GM21515 (cell line): Measurements from ENCODE around the gene DAZAP2.
A peak's percentile ranks its signal among the peaks of the same experiment; 100 is the strongest.
"Not testable (repeated sequence)": the region's sequence is repeated elsewhere in the genome, so short reads cannot be mapped to it uniquely, and the experiment has no call there.

ENCODE experiments used
- ATAC-seq: cut with Tn5 transposase; IDR thresholded peaks from one replicate; pipeline ENCODE4 v1.9.1; 2021; ENCODE audit not compliant: unreplicated experiment

The DAZAP2 gene

DNA sequence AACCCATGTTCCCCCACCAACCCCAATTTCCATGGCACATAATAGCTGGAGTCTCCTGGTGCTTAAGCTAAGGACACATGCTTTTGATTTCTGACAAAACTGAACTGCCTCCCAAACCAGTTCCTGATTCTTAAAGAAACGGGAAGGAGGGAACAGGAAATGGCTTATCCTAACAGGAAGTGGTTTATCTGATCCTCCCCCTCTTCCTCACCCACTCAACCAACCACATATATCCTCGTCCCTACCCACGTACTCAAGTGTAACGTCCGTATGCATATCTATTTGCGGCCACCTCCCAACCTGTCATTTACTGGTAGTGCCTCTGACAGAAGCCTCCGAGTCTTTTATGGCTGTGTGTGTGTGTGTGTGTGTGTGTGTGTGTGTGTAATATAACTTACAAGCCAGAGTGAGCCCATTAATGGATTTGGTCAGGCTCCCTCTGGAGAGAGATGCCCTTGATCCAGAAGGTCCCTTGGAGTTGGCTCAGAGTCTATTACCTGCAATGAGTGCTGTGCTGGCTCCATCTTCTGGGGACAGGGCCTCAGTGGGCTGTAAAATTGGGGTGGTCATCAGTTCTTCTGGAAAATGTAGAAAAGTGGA is 7.7 kb downstream of the DAZAP2 start:
- ATAC-seq: no peak

DNA sequence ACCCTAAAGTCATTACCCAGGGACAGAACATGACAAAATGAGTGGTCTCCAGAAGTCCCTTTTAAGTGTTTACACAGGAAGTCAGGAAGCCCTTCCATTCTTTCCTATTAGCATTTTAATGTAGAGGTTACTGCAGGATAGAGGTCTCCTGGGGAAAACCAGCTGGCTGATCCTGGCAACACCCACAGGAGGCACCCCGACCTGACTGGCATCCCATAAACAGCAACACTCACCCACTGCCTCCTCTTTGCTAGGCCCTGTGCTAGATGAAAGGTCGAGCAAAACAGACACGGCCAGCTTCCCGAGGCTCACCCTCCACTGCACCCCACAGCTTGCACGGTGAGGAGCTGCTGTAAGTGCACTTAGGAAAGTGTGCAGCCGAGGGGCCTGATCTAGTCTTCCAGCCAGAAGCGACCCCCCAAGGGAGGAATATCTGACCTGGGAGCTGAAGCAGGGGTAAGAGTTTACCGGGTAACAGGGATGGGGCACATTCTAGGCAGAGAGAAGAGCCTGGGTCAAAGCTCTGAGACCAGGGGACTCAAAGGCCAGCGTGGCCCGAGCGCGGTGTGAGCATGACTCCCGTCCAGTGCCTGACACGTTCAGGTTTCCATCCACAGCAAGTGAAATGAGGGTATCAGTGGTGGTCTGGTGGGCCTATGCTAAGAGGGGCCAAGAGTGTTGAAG is 9.0 kb downstream of the DAZAP2 start:
- ATAC-seq: no peak

DNA sequence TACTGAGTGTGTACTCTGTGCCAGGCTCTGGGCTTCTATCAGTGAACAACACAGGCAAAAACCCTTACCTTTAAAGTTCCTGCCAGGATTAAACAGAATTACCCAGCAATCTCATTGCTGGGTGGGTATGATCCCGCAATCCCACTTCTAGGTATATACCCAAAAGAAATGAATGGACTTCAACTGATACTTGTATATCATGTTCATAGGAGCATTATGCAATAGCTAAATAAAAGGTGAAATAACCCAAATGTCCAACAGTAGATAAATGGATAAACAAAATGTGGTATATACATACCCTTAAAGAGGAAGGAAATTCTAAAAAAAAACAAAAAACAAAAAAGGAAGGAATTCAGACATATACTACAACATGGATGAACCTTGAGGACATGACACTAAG is 14.7 kb downstream of the DAZAP2 start:
- ATAC-seq: no peak

DNA sequence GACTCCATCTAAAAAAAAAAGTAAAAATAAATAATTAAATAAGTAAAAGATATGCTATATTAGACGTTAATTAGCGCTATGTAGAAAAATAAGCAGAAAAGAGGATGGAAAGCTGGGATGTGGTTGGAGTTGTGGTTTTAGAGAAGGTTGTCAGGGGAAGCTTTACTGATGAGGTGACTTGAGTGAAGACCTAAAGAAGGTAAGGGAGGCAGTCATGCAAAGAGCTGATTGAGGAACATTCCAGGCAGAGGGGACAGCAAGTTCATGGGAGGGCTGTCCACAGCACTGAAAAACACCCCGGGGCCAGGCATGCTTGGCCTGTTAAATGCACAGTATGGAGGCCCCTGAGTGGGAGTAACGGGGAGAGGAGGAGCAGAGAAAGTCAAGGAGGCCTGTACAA is 15.9 kb downstream of the DAZAP2 start:
- no peak for ATAC-seq

DNA sequence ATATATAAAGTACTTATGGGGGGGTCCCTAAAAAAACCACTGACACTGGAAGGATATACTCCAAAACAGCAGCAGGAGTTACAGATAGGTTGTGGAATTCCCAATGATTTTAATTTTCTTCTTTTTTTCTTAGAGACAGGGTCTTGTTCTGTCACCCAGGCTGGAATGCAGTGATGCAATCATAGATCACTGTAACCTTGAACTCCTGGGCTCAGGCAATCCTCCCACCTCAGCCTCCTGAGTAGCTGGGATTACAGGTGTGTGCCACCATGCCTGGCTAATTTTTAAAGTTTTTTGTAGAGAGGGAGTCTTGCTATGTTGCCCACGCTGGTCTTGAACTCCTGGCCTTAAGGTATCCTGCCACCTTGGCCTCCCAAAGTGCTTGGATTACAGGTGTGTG is 21.0 kb downstream of the DAZAP2 start:
- not testable (repeated sequence) for ATAC-seq

DNA sequence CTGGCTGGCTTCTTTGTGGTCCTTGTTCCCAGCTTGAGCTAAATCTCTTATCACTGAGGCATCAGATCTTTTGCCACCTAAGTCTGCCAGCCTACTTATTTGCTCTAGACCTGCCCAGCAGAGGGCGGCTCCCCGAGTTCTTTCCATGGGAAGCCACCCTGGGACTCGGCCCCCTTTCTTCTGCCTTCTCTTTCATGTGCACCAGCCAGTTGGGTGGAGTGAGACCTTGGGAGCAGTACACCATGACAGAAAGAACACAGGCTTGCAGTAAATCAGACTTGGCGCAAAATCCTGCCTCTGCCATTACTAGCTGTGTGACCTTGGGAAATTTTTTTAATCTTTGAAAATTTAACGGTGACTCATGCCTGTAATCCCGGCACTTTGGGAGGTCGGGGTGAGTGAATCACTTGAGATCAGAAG is 24.1 kb downstream of the DAZAP2 start:
- ATAC-seq: no peak

DNA sequence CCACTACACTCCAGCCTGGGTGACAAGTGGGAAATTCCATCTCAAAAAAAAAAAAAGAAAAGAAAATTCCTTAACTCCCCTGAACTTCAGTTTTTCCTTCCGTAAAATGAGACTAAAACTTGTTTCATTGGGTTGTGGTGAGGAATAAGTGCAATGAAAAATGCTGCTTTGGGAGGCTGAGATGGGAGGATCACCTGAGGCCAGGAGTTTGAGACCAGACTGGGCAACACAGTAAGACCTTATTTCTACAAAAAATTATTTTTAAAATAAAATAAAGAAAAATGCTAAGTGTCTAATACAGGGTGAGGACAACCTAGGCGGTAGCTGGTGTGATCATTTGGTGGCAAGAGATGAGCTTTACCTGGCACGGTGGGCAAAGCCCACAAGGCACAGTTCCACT is 24.7 kb downstream of the DAZAP2 start:
- no peak for ATAC-seq

DNA sequence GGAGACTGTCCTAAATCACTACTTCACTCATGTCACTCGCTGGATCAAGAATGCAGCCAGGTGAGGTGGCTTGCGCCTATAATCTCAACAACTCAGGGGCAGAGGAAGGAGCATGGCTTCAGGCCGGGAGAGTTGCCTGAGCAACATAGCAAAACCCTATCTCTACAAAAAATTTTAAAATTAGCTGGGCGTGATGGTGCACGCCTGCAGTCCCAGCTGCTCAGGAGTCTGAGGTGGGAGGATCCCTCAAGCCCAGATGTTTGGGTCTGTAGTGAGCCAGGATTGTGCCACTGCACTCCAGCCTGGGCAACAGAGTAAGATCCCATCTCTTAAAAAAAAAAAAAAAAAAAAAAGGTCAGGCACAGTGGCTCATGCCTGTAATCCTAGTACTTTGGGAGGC is 25.7 kb downstream of the DAZAP2 start:
- no peak for ATAC-seq

DNA sequence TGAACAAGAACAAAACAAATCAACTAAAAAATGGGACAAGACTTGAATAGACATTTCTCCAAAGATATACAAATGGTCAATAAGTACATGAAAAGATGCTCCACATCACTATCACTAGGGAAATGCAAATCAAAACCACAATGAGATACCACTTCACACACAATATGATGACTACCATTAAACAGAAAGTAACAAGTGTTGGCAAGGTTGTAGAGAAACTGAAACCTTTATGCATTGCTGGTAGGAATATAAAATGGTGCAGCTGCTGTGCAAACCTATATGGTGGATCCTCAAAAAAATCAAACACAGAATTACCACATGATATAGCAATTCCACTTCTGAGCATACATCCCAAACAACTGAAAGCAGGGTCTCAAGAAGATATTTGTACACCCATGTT is 26.4 kb downstream of the DAZAP2 start:
- no peak for ATAC-seq

DNA sequence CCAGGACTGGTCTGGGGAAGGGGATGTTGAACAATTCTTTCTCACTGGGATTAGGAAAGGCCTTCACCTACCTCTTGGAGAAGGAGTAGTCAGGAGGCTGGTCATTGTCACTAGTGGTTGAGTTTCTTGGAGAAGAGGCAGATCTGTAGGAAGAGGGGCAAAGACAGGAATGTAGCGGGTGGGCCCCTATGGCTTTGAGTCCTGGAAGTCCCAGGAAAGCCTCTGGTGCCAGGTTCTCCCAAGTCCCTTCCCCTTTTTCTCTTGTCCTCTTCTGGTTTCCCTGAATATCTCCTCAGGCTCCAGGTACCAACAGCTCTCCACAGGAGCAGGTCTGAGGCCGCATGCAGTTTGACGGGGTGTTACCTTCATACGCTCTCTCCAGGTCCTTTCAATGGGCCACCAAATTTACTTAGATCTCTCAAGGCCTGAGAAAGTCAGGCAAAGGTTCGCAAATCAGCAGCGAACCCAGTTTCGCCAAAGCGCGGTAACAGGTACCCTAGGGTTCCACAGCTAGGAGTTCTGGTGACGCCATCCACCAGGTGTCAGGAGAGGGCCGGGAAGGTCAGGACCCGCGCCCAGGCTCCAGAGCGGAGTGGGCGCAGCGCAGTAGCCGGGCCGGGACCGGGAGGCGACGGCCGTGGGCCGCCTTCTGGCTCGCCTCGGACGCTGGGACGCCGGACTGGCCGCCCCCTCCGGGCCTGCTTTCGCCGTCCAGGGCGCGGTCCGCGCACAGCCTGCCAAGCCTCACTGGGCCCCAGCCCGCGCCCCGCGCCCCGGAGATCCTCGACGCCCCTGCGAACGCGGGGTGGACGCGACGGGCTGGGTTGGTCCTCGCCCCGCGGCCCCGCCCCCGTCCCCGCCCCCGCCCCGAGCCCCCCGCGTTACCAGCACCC is 30.8 kb downstream of the DAZAP2 start:
- peak; percentile 25 for ATAC-seq

DNA sequence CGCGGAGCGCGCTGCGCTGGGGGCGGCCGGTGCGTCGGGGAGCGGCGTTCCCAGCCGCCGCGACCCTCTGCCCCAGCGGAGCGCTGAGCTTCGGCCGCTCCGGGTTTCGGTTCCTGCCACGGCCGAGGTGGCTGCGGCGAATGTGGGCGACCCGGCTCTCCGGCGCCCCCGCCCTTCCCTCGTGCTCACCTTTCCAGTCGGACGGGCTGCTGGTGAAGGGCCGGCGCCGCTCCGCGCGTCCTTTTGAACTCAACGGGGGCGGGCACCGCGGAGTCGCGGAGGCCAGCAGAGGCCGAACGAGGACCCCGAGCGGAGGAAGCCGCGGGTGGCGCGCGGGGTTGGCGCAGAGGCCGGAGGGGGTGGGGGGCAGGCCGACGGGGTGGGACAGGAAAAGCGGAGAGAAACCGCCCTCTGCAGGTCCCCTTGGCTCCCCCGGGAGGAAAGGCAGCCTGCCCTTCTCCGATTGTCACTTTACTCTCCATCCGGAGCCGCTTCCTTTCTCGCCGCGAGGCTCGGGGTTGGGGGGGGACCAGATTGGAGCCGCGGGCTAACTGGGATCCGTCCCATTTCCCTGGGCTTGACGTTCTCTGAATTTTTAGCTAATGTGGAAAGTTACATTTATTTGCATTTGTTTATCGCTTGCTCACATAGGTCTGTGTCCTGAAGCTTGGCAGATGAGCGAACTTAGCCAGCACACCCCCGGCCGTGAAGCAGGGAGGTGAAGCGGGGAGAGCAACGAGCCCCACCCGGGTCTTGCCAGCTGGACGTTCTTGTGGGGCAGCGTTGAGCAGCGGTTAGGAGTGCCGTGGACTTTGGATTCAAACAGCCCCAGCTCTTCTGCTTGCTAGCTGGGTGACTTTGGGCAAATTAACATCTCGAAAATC is 31.7 kb downstream of the DAZAP2 start, which contains the start of gene SMAGP:
SMAGP (minus strand) TSS at position 349 of the 884 bp plus-strand sequence. CDS start 1,137 bp downstream, outside the sequence.
- ATAC-seq: peak; percentile 66

DNA sequence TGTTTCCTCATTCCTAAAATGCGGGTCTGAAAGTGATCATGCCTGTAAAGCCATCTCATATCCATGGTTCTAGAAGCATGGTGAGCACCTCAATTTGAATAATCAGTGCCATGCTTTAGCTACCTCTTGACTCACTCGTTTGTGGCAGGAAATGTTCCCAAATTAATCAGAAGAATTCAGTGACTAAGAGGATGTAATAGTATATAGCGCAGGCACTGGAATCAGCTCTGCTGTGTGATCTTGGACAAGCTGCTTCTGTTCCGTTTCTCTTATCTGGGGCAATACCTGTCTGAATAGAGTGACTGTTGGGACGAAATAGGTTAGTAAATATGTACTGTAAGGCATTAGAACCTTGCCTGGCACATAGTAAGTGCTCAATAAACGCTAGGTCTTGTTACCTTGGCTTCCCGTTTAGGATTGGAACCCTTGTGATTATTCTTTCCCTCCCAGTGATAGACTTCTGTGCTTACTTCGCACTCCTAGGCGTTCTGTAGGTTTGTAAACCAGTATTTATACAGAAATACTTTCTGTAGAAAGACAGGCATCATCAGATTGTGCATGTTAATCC is 32.4 kb downstream of the DAZAP2 start:
- no peak for ATAC-seq

DNA sequence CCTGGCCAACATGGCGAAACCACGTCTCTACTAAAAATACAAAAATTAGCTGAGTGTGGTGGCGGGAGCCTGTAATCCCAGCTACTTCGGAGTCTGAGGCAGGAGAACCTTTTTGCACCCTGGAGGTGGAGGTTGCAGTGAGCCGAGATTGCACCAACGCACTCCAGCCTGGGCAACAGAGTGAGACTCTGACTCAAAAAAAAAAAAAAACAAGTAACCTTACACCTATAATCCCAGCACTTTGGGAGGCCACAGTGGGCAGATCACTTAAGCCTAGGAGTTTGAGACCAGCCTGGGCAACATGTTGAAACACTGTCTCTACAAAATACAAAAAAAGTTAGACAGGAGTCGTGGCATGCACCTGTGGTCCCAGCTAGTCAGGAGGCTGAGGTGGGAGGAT is 34.2 kb downstream of the DAZAP2 start:
- ATAC-seq: not testable (repeated sequence)

DNA sequence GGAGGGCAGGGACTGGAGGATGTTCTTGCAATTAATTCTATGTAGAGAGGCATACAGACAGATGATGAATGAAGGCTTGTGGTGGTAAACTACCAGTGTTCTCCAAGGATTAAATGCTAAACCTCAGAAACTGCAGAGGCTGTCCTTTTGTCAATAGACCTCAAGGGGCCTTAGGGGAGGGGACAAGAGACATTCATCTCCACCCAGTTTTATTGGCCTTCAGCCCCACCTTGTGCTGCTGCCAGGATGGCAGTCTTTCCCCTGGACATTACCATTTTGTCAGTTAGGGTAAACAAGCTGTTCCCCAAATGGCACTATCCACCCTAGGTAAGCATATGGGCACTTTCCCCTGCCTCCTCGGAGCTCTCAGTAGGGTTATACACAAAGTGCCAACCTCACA is 36.5 kb downstream of the DAZAP2 start:
- no peak for ATAC-seq

DNA sequence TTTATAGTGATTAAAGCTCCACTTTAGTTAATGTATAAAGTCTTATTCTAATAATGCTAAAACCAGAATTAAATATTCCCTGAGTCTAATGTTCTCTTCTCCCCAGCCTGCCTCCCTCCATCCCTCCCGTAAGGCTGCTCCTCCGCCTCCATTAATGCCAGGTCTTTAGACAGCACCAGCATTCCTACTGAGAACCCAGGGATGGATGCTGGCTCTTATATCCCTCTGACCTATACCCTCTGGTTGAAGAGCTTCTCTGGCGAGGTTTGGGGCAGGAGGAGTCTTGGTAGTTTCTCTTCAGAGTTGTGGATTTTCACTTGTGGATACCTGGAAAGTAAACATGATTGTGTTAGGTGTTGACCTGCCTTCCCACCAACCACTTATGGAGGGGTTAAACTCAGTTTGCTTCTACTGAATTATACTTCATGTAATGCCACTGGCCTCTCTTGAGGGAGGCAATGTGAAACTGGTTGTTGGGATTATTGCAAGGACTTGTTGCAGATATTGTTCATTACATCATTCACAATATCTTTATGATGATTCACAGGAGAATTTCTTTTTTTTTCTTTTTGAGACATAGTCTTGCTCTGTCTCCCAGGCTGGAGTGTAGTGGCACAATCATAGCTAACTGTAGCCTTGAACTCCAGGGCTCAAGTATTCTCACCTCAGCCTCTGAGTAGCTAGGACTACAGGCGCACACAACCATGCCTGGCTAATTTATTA is 42.7 kb downstream of the DAZAP2 start:
- no peak for ATAC-seq

DNA sequence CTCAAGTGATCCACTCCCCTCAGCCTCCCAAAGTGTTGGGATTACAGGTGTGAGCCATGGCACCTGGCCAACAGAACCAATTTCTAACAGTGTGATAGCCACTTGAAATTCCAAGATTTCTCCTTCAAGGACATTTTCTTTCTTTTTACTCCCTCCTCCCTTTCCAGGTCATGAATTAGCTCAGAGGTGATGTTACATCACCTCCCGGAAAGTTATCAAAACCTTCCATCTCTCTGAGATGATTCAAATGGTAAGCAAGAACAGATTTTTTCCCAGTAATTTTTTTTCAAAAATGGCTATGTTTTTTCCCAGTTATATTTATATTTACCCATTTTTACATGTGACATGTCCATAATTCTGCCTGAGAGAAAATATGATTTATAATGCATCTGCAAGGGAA is 47.2 kb downstream of the DAZAP2 start:
- ATAC-seq: no peak

DNA sequence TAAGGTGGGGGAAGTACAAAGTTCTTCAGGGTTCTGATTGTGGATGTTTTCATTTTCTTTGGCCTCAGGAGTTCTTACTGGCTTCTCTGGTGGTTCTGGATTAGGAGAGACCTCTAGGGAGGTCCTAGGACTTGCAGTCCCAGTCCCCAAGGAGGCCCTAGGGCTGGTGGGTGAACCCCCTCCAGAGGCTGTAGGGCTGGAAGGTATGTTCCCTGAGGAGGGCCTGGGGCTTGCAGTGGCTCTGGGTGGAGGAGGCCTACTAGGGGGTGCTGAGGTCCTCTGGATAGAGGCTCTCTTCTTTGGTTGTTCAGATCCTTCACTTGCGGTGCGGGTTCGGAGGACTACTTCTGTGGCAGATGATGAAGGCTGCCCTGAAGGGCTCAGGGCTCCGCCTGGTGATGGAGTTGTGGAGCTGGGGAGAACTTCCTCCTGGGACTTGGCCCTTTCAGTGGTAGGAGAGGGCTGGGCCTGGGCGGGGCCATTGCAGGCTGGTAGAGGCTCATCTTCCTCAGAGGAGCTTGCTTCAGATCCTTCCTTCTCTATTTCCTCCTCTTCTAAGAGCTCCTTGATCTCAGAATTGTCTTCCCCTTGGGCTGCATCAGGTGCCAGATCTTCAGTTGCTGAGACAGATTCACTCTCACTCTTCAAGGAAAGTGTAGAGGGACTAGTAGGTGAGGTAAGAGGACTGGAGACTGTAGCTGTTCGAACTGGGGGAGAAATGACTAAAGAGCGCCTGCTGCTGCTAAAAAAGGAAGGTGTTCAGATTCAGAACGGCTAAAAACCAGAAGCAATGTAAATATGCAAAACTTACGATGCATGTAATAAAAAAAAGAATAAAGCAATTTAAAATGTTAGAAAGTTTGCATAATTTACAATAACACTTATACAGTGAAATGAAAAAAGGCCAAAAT is 53.2 kb downstream of the DAZAP2 start:
- ATAC-seq: not testable (repeated sequence)
